ENCODE results near the gene CD80.

The CD80 gene

DNA sequence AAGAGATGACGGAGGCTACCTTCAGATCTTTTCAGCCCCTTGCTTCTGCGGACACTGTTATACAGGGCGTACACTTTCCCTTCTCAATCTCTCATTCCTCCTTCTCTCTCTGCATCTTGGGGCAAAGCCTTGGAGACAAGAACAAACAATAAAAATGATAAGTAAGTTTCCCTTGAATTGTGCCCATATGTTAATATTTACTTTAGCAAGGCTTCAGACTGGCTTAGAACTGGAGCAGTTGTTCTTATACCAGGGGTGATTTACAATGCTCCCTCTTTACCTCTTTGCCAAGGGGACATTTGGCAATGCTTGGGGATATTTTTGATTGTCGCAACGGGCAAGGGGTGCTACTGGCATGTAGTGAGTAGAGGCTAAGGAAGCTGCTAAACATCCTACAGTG, 31.7 kb downstream of the CD80 start:
- no peak for ATAC-seq
- TF ChIP-seq TCF4 (CRISPR knock-in tag; IDR thresholded peaks at IDR 0.05; ENCODE audit: borderline replicate concordance) = no peak
- no peak for TF ChIP-seq ZNF8 (CRISPR knock-in tag; IDR thresholded peaks at IDR 0.05)
- TF ChIP-seq, protein P1, sequence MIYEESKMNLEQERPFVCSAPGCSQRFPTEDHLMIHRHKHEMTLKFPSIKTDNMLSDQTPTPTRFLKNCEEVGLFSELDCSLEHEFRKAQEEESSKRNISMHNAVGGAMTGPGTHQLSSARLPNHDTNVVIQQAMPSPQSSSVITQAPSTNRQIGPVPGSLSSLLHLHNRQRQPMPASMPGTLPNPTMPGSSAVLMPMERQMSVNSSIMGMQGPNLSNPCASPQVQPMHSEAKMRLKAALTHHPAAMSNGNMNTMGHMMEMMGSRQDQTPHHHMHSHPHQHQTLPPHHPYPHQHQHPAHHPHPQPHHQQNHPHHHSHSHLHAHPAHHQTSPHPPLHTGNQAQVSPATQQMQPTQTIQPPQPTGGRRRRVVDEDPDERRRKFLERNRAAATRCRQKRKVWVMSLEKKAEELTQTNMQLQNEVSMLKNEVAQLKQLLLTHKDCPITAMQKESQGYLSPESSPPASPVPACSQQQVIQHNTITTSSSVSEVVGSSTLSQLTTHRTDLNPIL (CRISPR knock-in tag; IDR thresholded peaks at IDR 0.05; ENCODE audit: low read depth) = no peak
- TF ChIP-seq ZNF70 (CRISPR knock-in tag; IDR thresholded peaks at IDR 0.05) = no peak
- TF ChIP-seq, protein P2, sequence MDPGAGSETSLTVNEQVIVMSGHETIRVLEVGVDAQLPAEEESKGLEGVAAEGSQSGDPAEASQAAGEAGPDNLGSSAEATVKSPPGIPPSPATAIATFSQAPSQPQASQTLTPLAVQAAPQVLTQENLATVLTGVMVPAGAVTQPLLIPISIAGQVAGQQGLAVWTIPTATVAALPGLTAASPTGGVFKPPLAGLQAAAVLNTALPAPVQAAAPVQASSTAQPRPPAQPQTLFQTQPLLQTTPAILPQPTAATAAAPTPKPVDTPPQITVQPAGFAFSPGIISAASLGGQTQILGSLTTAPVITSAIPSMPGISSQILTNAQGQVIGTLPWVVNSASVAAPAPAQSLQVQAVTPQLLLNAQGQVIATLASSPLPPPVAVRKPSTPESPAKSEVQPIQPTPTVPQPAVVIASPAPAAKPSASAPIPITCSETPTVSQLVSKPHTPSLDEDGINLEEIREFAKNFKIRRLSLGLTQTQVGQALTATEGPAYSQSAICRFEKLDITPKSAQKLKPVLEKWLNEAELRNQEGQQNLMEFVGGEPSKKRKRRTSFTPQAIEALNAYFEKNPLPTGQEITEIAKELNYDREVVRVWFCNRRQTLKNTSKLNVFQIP (CRISPR knock-in tag; IDR thresholded peaks at IDR 0.05; ENCODE audit: borderline replicate concordance, low read depth) = no peak
- TF ChIP-seq, protein P3, sequence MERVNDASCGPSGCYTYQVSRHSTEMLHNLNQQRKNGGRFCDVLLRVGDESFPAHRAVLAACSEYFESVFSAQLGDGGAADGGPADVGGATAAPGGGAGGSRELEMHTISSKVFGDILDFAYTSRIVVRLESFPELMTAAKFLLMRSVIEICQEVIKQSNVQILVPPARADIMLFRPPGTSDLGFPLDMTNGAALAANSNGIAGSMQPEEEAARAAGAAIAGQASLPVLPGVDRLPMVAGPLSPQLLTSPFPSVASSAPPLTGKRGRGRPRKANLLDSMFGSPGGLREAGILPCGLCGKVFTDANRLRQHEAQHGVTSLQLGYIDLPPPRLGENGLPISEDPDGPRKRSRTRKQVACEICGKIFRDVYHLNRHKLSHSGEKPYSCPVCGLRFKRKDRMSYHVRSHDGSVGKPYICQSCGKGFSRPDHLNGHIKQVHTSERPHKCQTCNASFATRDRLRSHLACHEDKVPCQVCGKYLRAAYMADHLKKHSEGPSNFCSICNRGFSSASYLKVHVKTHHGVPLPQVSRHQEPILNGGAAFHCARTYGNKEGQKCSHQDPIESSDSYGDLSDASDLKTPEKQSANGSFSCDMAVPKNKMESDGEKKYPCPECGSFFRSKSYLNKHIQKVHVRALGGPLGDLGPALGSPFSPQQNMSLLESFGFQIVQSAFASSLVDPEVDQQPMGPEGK (CRISPR knock-in tag; IDR thresholded peaks at IDR 0.05; ENCODE audit: borderline replicate concordance) = no peak
- TF ChIP-seq OSR1 (CRISPR knock-in tag; IDR thresholded peaks at IDR 0.05) = no peak
- no peak for TF ChIP-seq ISL1 (CRISPR knock-in tag; IDR thresholded peaks at IDR 0.05)
- no peak for TF ChIP-seq CSDC2 (CRISPR knock-in tag; IDR thresholded peaks at IDR 0.05)
- TF ChIP-seq ARNTL (CRISPR knock-in tag; IDR thresholded peaks at IDR 0.05; ENCODE audit: borderline replicate concordance, low read depth) = no peak

DNA sequence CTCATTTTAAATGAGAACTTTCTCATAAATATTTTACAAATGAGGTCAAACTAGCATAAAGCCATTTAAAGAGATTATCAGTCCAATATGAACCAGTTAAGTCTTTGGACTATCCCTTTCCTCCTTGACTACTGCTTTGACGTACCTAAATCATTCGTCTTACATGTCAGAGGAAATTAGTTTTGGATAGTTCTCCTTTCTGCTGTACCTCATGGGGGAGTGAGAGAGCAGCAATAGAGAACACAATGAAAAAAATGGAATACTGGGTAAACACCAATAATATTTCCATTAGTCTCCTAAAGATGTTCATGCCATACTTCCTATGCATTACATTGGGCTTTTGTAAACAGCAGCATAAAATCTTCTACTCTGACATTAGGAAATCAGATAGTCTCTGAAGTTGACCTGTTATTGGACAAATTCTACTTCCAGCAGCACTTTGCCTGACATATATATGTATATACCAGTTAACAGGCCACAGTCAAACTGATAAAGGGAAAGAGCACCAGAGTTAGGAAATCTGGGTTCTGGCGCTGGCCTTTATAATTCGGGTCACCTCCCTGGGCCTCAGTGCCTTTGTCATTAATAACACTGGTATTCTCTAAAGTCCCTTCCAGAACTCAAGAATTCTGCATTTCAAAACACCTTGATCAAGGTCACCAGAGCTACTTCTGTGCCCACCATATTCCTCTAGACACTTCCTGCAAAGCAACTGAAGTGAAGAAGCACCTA, 34.3 kb downstream of the CD80 start:
- peak; percentile 51 for ATAC-seq
- TF ChIP-seq RARB (CRISPR knock-in tag; IDR thresholded peaks at IDR 0.05) (no peak), ISL1 (CRISPR knock-in tag; IDR thresholded peaks at IDR 0.05) (no peak), ZC3H10 (CRISPR knock-in tag; IDR thresholded peaks at IDR 0.05) (no peak), CSDC2 (CRISPR knock-in tag; IDR thresholded peaks at IDR 0.05) (no peak), PPARA (CRISPR knock-in tag; IDR thresholded peaks at IDR 0.05; ENCODE audit: borderline replicate concordance) (no peak), OSR1 (CRISPR knock-in tag; IDR thresholded peaks at IDR 0.05) (no peak), TOX (CRISPR knock-in tag; IDR thresholded peaks at IDR 0.05; ENCODE audit: borderline replicate concordance) (no peak)
- TF ChIP-seq, protein P4, sequence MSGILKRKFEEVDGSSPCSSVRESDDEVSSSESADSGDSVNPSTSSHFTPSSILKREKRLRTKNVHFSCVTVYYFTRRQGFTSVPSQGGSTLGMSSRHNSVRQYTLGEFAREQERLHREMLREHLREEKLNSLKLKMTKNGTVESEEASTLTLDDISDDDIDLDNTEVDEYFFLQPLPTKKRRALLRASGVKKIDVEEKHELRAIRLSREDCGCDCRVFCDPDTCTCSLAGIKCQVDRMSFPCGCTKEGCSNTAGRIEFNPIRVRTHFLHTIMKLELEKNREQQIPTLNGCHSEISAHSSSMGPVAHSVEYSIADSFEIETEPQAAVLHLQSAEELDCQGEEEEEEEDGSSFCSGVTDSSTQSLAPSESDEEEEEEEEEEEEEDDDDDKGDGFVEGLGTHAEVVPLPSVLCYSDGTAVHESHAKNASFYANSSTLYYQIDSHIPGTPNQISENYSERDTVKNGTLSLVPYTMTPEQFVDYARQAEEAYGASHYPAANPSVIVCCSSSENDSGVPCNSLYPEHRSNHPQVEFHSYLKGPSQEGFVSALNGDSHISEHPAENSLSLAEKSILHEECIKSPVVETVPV (CRISPR knock-in tag; IDR thresholded peaks at IDR 0.05) = no peak
- TF ChIP-seq, protein P3 (CRISPR knock-in tag; IDR thresholded peaks at IDR 0.05; ENCODE audit: borderline replicate concordance) = no peak

DNA sequence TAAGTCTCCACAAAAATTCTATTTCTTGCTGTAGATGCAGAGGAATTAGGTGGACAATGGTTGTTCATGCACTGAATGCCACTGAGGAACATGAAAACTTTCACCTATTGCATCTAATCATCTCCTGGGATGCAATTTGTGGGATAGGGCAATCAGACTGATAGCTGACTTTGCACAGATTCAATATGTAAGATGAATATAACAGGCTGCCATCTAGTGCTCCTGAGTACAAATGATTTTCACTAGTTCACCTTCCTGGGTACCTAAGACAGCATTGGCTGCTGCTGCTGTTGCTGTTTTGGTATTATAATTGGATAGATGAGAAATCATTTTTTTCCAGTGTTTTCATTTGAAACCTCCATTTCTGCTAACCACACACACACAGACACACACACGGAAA, 41.4 kb downstream of the CD80 start:
- no peak for ATAC-seq
- no peak for TF ChIP-seq CSDC2 (CRISPR knock-in tag; IDR thresholded peaks at IDR 0.05)
- TF ChIP-seq GLIS3 (CRISPR knock-in tag; IDR thresholded peaks at IDR 0.05) = no peak
- TF ChIP-seq SNAI2 (CRISPR knock-in tag; IDR thresholded peaks at IDR 0.05) = no peak
- TF ChIP-seq ESRRG (CRISPR knock-in tag; IDR thresholded peaks at IDR 0.05) = no peak
- TF ChIP-seq, protein P5, sequence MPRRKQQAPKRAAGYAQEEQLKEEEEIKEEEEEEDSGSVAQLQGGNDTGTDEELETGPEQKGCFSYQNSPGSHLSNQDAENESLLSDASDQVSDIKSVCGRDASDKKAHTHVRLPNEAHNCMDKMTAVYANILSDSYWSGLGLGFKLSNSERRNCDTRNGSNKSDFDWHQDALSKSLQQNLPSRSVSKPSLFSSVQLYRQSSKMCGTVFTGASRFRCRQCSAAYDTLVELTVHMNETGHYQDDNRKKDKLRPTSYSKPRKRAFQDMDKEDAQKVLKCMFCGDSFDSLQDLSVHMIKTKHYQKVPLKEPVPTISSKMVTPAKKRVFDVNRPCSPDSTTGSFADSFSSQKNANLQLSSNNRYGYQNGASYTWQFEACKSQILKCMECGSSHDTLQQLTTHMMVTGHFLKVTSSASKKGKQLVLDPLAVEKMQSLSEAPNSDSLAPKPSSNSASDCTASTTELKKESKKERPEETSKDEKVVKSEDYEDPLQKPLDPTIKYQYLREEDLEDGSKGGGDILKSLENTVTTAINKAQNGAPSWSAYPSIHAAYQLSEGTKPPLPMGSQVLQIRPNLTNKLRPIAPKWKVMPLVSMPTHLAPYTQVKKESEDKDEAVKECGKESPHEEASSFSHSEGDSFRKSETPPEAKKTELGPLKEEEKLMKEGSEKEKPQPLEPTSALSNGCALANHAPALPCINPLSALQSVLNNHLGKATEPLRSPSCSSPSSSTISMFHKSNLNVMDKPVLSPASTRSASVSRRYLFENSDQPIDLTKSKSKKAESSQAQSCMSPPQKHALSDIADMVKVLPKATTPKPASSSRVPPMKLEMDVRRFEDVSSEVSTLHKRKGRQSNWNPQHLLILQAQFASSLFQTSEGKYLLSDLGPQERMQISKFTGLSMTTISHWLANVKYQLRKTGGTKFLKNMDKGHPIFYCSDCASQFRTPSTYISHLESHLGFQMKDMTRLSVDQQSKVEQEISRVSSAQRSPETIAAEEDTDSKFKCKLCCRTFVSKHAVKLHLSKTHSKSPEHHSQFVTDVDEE (CRISPR knock-in tag; IDR thresholded peaks at IDR 0.05) = no peak
- no peak for TF ChIP-seq TCF4 (CRISPR knock-in tag; IDR thresholded peaks at IDR 0.05; ENCODE audit: borderline replicate concordance)
- TF ChIP-seq OSR1 (CRISPR knock-in tag; IDR thresholded peaks at IDR 0.05) = no peak
- TF ChIP-seq ZNF8 (CRISPR knock-in tag; IDR thresholded peaks at IDR 0.05) = no peak
- TF ChIP-seq ZFP30 (CRISPR knock-in tag; IDR thresholded peaks at IDR 0.05) = no peak
- no peak for TF ChIP-seq ZNF70 (CRISPR knock-in tag; IDR thresholded peaks at IDR 0.05)
- no peak for TF ChIP-seq ZNF565 (CRISPR knock-in tag; conservative IDR thresholded peaks at IDR 0.05; ENCODE audit: low read depth)
- TF ChIP-seq, protein P1 (CRISPR knock-in tag; IDR thresholded peaks at IDR 0.05; ENCODE audit: low read depth) = no peak
- TF ChIP-seq, protein P4 (CRISPR knock-in tag; IDR thresholded peaks at IDR 0.05) = no peak
- no peak for TF ChIP-seq ARNTL (CRISPR knock-in tag; IDR thresholded peaks at IDR 0.05; ENCODE audit: borderline replicate concordance, low read depth)
- no peak for TF ChIP-seq ZFP3 (CRISPR knock-in tag; IDR thresholded peaks at IDR 0.05)
- no peak for TF ChIP-seq TOX (CRISPR knock-in tag; IDR thresholded peaks at IDR 0.05; ENCODE audit: borderline replicate concordance)
- TF ChIP-seq ISL1 (CRISPR knock-in tag; IDR thresholded peaks at IDR 0.05) = no peak
